IMR-90 (cell line): ENCODE measurements around the gene HYAL1. TPM values are rescaled to one million over a fixed set of nuclear protein-coding genes. Genes with fewer than 3 reads are reported as not detected.

Experiments
- ATAC-seq: fragments of 200-7000 bp; cut with Tn5 transposase; 2 replicates; pipeline ENCODE4 v1.9.1; 2020; ENCODE audit warnings: low read depth, mild to moderate bottlenecking, moderate library complexity
- BruUV-seq: library from RNA; stranded (reverse); fragments of 400-500 nt; replicated peaks from 2 replicates; lab custom pipeline; 2021; lab: Mats Ljungman, UMichigan
- CTCF ChIA-PET: fragments of 300-600 bp; formaldehyde crosslinking; extraction: SDS; loops from one replicate; lab custom pipeline; 2021; ENCODE audit warnings: antibody characterized with exemption; lab: Yijun Ruan, JAX
- POLR2A ChIA-PET: fragments of 300-600 bp; sonication (Branson Sonifier 250); formaldehyde crosslinking; loops from one replicate; lab custom pipeline; 2022; ENCODE audit warnings: antibody characterized with exemption; ENCODE audit not compliant: unreplicated experiment; lab: Charles Lee
- DNase-seq: peaks from one replicate; pipeline ENCODE4 v3.0.0; 2013
- H2AFZ ChIP-seq: replicated peaks from 2 replicates; pipeline ENCODE3; 2013; ENCODE audit warnings: low read length, mild to moderate bottlenecking; ENCODE audit not compliant: poor library complexity
- H2AK5ac ChIP-seq: 2 replicates; pipeline ENCODE4 v1.6.1; 2013; ENCODE audit warnings: low read depth, low read length, inconsistent platforms
- H2AK9ac ChIP-seq: replicated peaks from 2 replicates; pipeline ENCODE3; 2013; ENCODE audit warnings: mild to moderate bottlenecking, low read depth, low read length, moderate library complexity; ENCODE audit not compliant: poor library complexity
- H2BK120ac ChIP-seq: 2 replicates; pipeline ENCODE4 v1.6.1; 2013; ENCODE audit warnings: low read depth, low read length, inconsistent platforms
- H2BK15ac ChIP-seq: 3 replicates; pipeline ENCODE4 v1.6.1; 2013; ENCODE audit warnings: low read depth, low read length, inconsistent platforms
- H2BK20ac ChIP-seq: 2 replicates; pipeline ENCODE4 v1.6.1; 2013; ENCODE audit warnings: low read depth, mild to moderate bottlenecking, inconsistent platforms, low read length, moderate library complexity
- H2BK5ac ChIP-seq: 2 replicates; pipeline ENCODE4 v1.6.1; 2013; ENCODE audit warnings: mild to moderate bottlenecking, low read depth, low read length, inconsistent platforms; ENCODE audit not compliant: poor library complexity, severe bottlenecking
- H3K14ac ChIP-seq: replicated peaks from 2 replicates; pipeline ENCODE4 v1.6.1; 2013; ENCODE audit warnings: low read depth, low read length, inconsistent platforms
- H3K18ac ChIP-seq: 2 replicates; pipeline ENCODE4 v1.6.1; 2013; ENCODE audit warnings: low read depth, low read length, control low read depth
- H3K23ac ChIP-seq: 2 replicates; pipeline ENCODE4 v1.6.1; 2013; ENCODE audit warnings: low read depth, low read length, inconsistent platforms
- H3K27ac ChIP-seq: 2 replicates; pipeline ENCODE4 v1.5.1; 2013; ENCODE audit warnings: mild to moderate bottlenecking, control low read depth, low read length; ENCODE audit not compliant: insufficient read depth
- H3K27me3 ChIP-seq: 2 replicates; pipeline ENCODE4 v1.6.1; 2013; ENCODE audit warnings: low read length; ENCODE audit not compliant: control insufficient read depth, insufficient read depth
- H3K36me3 ChIP-seq: 2 replicates; pipeline ENCODE4 v1.6.1; 2013; ENCODE audit warnings: low read length, mixed read lengths; ENCODE audit not compliant: control insufficient read depth, insufficient read depth
- H3K4ac ChIP-seq: 2 replicates; pipeline ENCODE4 v1.6.1; 2013; ENCODE audit warnings: low read depth, low read length, inconsistent platforms
- H3K4me1 ChIP-seq: 2 replicates; pipeline ENCODE4 v1.6.1; 2013; ENCODE audit warnings: low read length, mixed read lengths; ENCODE audit not compliant: control insufficient read depth, insufficient read depth
- H3K4me2 ChIP-seq: 2 replicates; pipeline ENCODE4 v1.6.1; 2013; ENCODE audit warnings: low read depth, mild to moderate bottlenecking, control low read depth, low read length, moderate library complexity
- H3K4me3 ChIP-seq: 2 replicates; pipeline ENCODE4 v1.5.1; 2013; ENCODE audit warnings: low read depth, mild to moderate bottlenecking, control low read depth, low read length, moderate library complexity; ENCODE audit not compliant: insufficient read depth
- H3K56ac ChIP-seq: 2 replicates; pipeline ENCODE4 v1.6.1; 2013; ENCODE audit warnings: low read length, inconsistent platforms; ENCODE audit not compliant: insufficient read depth; ENCODE audit errors: extremely low read depth
- H3K79me1 ChIP-seq, 2 experiments: 2 replicates each; pipeline ENCODE4 v1.6.1; 2013; ENCODE audit warnings: low read length in 2 of 2, inconsistent platforms in 1 of 2, low read depth in 1 of 2
- H3K9ac ChIP-seq: 2 replicates; pipeline ENCODE4 v1.6.1; 2013; ENCODE audit warnings: low read depth, low read length, control low read depth
- H3K9me1 ChIP-seq: 2 replicates; pipeline ENCODE4 v1.6.1; 2013; ENCODE audit warnings: low read length, inconsistent platforms; ENCODE audit not compliant: insufficient read depth
- H3K9me3 ChIP-seq: 2 replicates; pipeline ENCODE4 v1.6.1; 2013; ENCODE audit warnings: low read length; ENCODE audit not compliant: control insufficient read depth, insufficient read depth
- H4K20me1 ChIP-seq: 2 replicates; pipeline ENCODE4 v1.6.1; 2013; ENCODE audit warnings: low read length, inconsistent platforms; ENCODE audit not compliant: insufficient read depth
- H4K5ac ChIP-seq: 2 replicates; pipeline ENCODE4 v1.6.1; 2013; ENCODE audit warnings: mild to moderate bottlenecking, low read depth, low read length, control low read depth
- H4K8ac ChIP-seq, 2 experiments: 2 replicates each; pipeline ENCODE4 v1.6.1; 2013; ENCODE audit warnings: low read depth in 2 of 2, low read length in 2 of 2, control low read depth in 1 of 2, inconsistent platforms in 1 of 2
- H4K91ac ChIP-seq: 2 replicates; pipeline ENCODE4 v1.6.1; 2013; ENCODE audit warnings: low read depth, low read length, inconsistent platforms; ENCODE audit not compliant: insufficient read depth
- BHLHE40 ChIP-seq: fragments of 150-350 bp; IDR thresholded peaks from 2 replicates; pipeline ENCODE4 v1.6.1; 2016; ENCODE audit warnings: mild to moderate bottlenecking, low read depth, low read length
- CEBPB ChIP-seq: IDR thresholded peaks from 2 replicates; pipeline ENCODE4 v1.6.1; 2012; ENCODE audit warnings: low read depth, low read length, improper control_type of control experiment
- CHD1 ChIP-seq: IDR thresholded peaks from 2 replicates; pipeline ENCODE4 v1.6.1; 2012; ENCODE audit warnings: low read depth, low read length, improper control_type of control experiment
- CTCF ChIP-seq: conservative IDR thresholded peaks from 2 replicates; pipeline ENCODE4 v1.5.1; 2012; ENCODE audit warnings: mild to moderate bottlenecking, low read depth, low read length, improper control_type of control experiment
- FOS ChIP-seq: fragments of 150-350 bp; IDR thresholded peaks from 2 replicates; pipeline ENCODE4 v1.6.1; 2016; ENCODE audit warnings: low read depth, low read length
- MAZ ChIP-seq: IDR thresholded peaks from 2 replicates; pipeline ENCODE4 v1.6.1; 2012; ENCODE audit warnings: low read depth, mild to moderate bottlenecking, low read length, improper control_type of control experiment, moderate library complexity, borderline replicate concordance
- MXI1 ChIP-seq: IDR thresholded peaks from 2 replicates; pipeline ENCODE4 v1.6.1; 2012; ENCODE audit warnings: low read depth, mild to moderate bottlenecking, low read length, moderate library complexity, borderline replicate concordance
- NFE2L2 ChIP-seq: fragments of 150-350 bp; IDR thresholded peaks from 2 replicates; pipeline ENCODE4 v1.6.1; 2016; ENCODE audit warnings: low read depth, mild to moderate bottlenecking, low read length
- RAD21 ChIP-seq: IDR thresholded peaks from 2 replicates; pipeline ENCODE4 v1.6.1; 2012; ENCODE audit warnings: low read length, improper control_type of control experiment
- RCOR1 ChIP-seq: IDR thresholded peaks from 2 replicates; pipeline ENCODE4 v1.6.1; 2012; ENCODE audit warnings: mild to moderate bottlenecking, low read length, improper control_type of control experiment; ENCODE audit not compliant: insufficient replicate concordance
- RFX5 ChIP-seq: IDR thresholded peaks from 2 replicates; pipeline ENCODE4 v1.8.0; 2012; ENCODE audit warnings: low read depth, mild to moderate bottlenecking, low read length, moderate library complexity
- SMC3 ChIP-seq: fragments of 150-350 bp; IDR thresholded peaks from 2 replicates; pipeline ENCODE4 v1.6.1; 2016; ENCODE audit warnings: low read depth, mild to moderate bottlenecking, antibody characterized with exemption, low read length, moderate library complexity
- WGBS, 2 experiments: methylation state at CpG; one replicate each; pipeline versions ENCODE4 v1.1.5 to v1.1.7; 2013; ENCODE audit warnings: missing lambda C conversion rate in 2 of 2; ENCODE audit not compliant: insufficient read length in 1 of 2; ENCODE audit errors: extremely low coverage in 2 of 2; 5-methylcytosine and 5-hydroxymethylcytosine counted together
- dilution Hi-C: fragments of 300-500 bp; cut with HindIII; formaldehyde crosslinking; loops from one replicate; pipeline ENCODE4 v1.14.3; 2018; ENCODE audit warnings: low sequenced_read_pairs; ENCODE audit not compliant: unreplicated experiment
- in situ Hi-C: fragments of 300-500 bp; cut with MboI; formaldehyde crosslinking; loops from 3 replicates; pipeline ENCODE4 v1.14.3; 2019; ENCODE audit warnings: low sequenced_read_pairs, inconsistent platforms, mixed read lengths
- intact Hi-C: fragments of 100-400 bp; cut with micrococcal nuclease; formaldehyde crosslinking; loops from 2 replicates; pipeline ENCODE4 v1.10.0; 2022
- polyA plus RNA-seq, 3 experiments: library from polyadenylated mRNA; depleted of rRNA; stranded (reverse); fragments of >200 nt; gene quantifications; 2 replicates each; pipeline ENCODE4 v1.2.3, GENCODE V29; 2012; ENCODE audit warnings: low replicate concordance in 1 of 3
- total RNA-seq: library from RNA; depleted of rRNA; stranded (reverse); fragments of >200 nt; gene quantifications from 2 replicates; pipeline ENCODE4 v1.2.3, GENCODE V29; 2012
- TF ChIP-seq, protein P1 (sequence below): fragments of 150-350 bp; IDR thresholded peaks from 2 replicates; pipeline ENCODE4 v1.6.1; 2016; ENCODE audit warnings: low read depth, mild to moderate bottlenecking, low read length, moderate library complexity, borderline replicate concordance

HYAL1 gene
- total and polyA plus RNA-seq, 2 of the 4 experiments (the other 2 are of a cell fraction): 0.32 to 0.36 TPM

DNA sequence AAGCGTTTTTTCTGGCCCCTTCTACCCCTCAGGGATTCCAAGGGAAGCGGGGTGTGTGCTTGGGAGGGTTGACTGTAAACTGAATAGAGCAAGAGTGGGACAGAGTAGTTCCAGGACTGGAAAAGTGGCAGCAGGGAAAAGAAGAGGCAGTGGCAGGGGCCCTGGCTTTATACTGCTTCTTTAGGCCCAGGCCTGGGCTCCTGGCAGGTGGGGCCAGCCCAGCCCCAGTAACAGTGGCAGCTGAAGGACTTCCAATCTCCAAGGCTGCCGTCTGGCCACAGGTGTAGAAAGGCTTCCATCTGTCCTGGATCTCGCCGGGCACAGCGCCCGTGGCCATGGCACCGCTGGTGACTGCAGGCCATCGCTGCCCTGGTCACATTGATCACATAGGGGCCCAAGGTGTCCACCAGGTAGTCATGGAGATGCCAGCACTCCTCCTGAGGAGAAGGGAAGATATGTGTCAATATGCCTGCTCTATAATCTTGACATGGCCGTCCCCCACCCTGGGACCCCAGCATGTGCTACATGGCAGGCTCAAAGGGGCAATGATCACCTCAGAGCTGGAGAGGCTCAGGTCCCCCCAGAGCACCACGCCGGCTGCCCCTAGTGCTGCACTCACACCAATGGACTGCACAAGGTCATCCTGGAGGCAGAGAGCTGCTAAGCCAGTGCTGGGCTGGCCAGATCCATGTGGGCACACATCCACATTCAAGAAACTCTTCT is 10.1 kb downstream of the HYAL1 start:
- Histone ChIP-seq H3K27ac (no peak overlapping the region), H2AK5ac (peak overlapping the region; percentile 48), H3K18ac (no peak overlapping the region), H3K4me2 (no peak overlapping the region), H3K14ac (no peak overlapping the region), H3K4me1 (peaks cover 9% of the 10 kb centered on the region), H2BK15ac (no peak overlapping the region), H4K8ac (peak overlapping the region; percentile 85 to 99), H2BK120ac (no peak overlapping the region), H2AFZ (peak overlapping the region; percentile 96), H2BK5ac (no peak overlapping the region), H3K4ac (peak overlapping the region; percentile 80), H3K9me1 (peaks cover 3% of the 10 kb centered on the region), H4K91ac (no peak overlapping the region; the same call in 1 of the 2 replicates), H3K4me3 (no peak overlapping the region), H2AK9ac (peak overlapping the region; percentile 75), H3K36me3 (peaks cover 17% of the 10 kb centered on the region), H3K56ac (no peak overlapping the region), H3K79me1 (peaks cover 15 to 39% of the 10 kb centered on the region in 2 experiments), H3K9me3 (no peaks in the 10 kb centered on the region), H4K5ac (peak overlapping the region; percentile 90), H3K23ac (no peak overlapping the region), H3K9ac (no peak overlapping the region), H4K20me1 (no peaks in the 10 kb centered on the region), H2BK20ac (no peak overlapping the region), H3K27me3 (no peaks in the 10 kb centered on the region)
- ChIA-PET CTCF (no interaction called here), POLR2A (no interaction called here)
- 94% methylated on average over 8 of the region's 12 CpGs; no CpG with 5 or more reads in 1 of the 2 experiments for WGBS, 2 experiments
- in situ Hi-C loops (no loop called here), intact Hi-C loops (no loop called here), dilution Hi-C loops (no loop called here)
- no peak for TF ChIP-seq MAZ
- TF ChIP-seq, protein P1, sequence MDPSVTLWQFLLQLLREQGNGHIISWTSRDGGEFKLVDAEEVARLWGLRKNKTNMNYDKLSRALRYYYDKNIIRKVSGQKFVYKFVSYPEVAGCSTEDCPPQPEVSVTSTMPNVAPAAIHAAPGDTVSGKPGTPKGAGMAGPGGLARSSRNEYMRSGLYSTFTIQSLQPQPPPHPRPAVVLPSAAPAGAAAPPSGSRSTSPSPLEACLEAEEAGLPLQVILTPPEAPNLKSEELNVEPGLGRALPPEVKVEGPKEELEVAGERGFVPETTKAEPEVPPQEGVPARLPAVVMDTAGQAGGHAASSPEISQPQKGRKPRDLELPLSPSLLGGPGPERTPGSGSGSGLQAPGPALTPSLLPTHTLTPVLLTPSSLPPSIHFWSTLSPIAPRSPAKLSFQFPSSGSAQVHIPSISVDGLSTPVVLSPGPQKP: no peak
- no peak for TF ChIP-seq RCOR1
- TF ChIP-seq RAD21: no peak
- TF ChIP-seq CTCF: no peak
- no peak for TF ChIP-seq CHD1
- TF ChIP-seq CEBPB: no peak
- no peak for TF ChIP-seq NFE2L2
- no peak for TF ChIP-seq RFX5
- no peak for TF ChIP-seq FOS
- no peak for TF ChIP-seq SMC3
- no peak for TF ChIP-seq BHLHE40
- no peak for TF ChIP-seq MXI1
- DNase-seq (no peak), ATAC-seq (no peak)
- BruUV-seq: no TSS peak
